Measurements from ENCODE around the gene APOC3. TPM values are rescaled to one million over a fixed set of nuclear protein-coding genes. Genes with fewer than 3 reads are reported as not detected.
A peak's percentile ranks its signal among the peaks of the same experiment; 100 is the strongest.

The APOC3 gene
- total RNA-seq, result not detected

DNA sequence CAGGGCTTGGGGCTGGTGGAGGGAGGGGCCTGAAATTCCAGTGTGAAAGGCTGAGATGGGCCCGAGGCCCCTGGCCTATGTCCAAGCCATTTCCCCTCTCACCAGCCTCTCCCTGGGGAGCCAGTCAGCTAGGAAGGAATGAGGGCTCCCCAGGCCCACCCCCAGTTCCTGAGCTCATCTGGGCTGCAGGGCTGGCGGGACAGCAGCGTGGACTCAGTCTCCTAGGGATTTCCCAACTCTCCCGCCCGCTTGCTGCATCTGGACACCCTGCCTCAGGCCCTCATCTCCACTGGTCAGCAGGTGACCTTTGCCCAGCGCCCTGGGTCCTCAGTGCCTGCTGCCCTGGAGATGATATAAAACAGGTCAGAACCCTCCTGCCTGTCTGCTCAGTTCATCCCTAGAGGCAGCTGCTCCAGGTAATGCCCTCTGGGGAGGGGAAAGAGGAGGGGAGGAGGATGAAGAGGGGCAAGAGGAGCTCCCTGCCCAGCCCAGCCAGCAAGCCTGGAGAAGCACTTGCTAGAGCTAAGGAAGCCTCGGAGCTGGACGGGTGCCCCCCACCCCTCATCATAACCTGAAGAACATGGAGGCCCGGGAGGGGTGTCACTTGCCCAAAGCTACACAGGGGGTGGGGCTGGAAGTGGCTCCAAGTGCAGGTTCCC lies at the start of gene APOC3:
Gene APOC3 (plus strand): TSS at position 383 of the 659 bp plus-strand sequence. CDS start 676 bp downstream, outside the sequence.
- no peaks in the 10 kb centered on the region for H3K4me1 ChIP-seq (ENCODE audit: insufficient read depth, low read length)

GRCh38 chr11:116782728-116783127 lies 47.0 kb upstream of the APOC3 start:
- Histone ChIP-seq H3K9me3 (ENCODE audit: low read depth, low read length) (no peaks in the 10 kb centered on the region), H3K4me1 (ENCODE audit: insufficient read depth, low read length) (peaks cover 13% of the 10 kb centered on the region), H3K4me3 (ENCODE audit: low read length) (no peak overlapping the region), H3K27me3 (ENCODE audit: insufficient read depth, low read length) (no peaks in the 10 kb centered on the region)

More for the DNA sequence above, at the start of gene APOC3:
- H3K4me3 ChIP-seq (ENCODE audit: low read length), result no peak within 1 kb of the TSS
- no peaks in the 10 kb centered on the region for H3K27me3 ChIP-seq (ENCODE audit: insufficient read depth, low read length)
- no peaks in the 10 kb centered on the region for H3K9me3 ChIP-seq (ENCODE audit: low read depth, low read length)

- H3K9me3 ChIP-seq (ENCODE audit: low read depth, low read length), result no peaks in the 10 kb centered on the region
- H3K4me3 ChIP-seq (ENCODE audit: low read length), result no peak overlapping the region
- H3K4me1 ChIP-seq (ENCODE audit: insufficient read depth, low read length), result peaks cover 24% of the 10 kb centered on the region
- H3K27me3 ChIP-seq (ENCODE audit: insufficient read depth, low read length), result no peaks in the 10 kb centered on the region
These were observed 43.4 kb upstream of the APOC3 start for GRCh38 chr11:116786326-116786725.

DNA sequence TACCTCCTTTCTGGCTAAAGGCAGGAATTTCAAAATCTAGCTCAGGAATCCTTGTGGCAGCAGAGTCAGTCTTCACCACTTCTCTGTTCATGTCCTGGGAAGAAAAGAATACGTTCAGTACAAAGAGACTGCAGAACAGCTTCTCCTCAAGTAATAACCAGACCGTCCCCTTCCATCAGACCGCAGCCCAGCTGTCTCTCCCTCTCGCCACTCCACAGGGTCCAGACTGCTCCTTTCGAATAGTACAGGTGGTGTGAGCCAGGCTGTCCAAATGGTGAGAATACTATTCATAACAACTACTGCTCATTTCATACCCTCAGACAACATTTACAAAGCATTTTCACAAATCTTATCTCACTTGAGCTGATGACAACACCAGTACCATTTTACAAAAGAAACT lies 42.7 kb upstream of the APOC3 start:
- H3K4me3 ChIP-seq (ENCODE audit: low read length), result peak overlapping the region; percentile 76
- no peaks in the 10 kb centered on the region for H3K9me3 ChIP-seq (ENCODE audit: low read depth, low read length)
- peaks cover 27% of the 10 kb centered on the region for H3K4me1 ChIP-seq (ENCODE audit: insufficient read depth, low read length)
- no peaks in the 10 kb centered on the region for H3K27me3 ChIP-seq (ENCODE audit: insufficient read depth, low read length)

GRCh38 chr11:116787436-116787785 lies 42.3 kb upstream of the APOC3 start:
- no peaks in the 10 kb centered on the region for H3K9me3 ChIP-seq (ENCODE audit: low read depth, low read length)
- no peaks in the 10 kb centered on the region for H3K27me3 ChIP-seq (ENCODE audit: insufficient read depth, low read length)
- peaks cover 27% of the 10 kb centered on the region for H3K4me1 ChIP-seq (ENCODE audit: insufficient read depth, low read length)
- H3K4me3 ChIP-seq (ENCODE audit: low read length), result peak overlapping the region; percentile 76

GRCh38 chr11:116787786-116788486 lies 41.8 kb upstream of the APOC3 start, which contains the start of gene ZPR1:
Gene ZPR1 (minus strand): TSS chr11:116788023. CDS start chr11:116787990, 33 bp downstream.
- peaks cover 27% of the 10 kb centered on the region for H3K4me1 ChIP-seq (ENCODE audit: insufficient read depth, low read length)
- H3K27me3 ChIP-seq (ENCODE audit: insufficient read depth, low read length), result no peaks in the 10 kb centered on the region
- peak within 1 kb of the TSS; percentile 76 for H3K4me3 ChIP-seq (ENCODE audit: low read length)
- no peaks in the 10 kb centered on the region for H3K9me3 ChIP-seq (ENCODE audit: low read depth, low read length)

DNA sequence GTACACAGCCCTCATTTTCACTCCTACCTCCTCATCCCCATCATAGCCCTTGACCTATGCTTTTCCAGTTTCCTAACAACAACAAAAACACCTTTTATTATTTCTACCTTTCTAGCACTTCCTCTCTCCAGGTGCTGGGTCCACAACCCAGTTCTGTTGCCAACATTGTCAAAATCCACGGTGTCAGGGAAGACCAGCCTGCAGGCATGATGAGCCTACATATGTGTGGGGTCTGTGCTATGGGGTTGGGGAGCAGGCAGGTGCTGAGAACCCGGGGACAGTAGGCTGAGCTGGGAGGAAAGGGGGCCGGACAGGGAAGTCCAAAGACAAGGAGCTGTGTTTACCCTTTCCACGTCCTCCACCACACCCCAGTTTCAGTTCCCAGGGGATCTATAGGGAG lies 41.2 kb upstream of the APOC3 start:
- Histone ChIP-seq H3K27me3 (ENCODE audit: insufficient read depth, low read length) (no peaks in the 10 kb centered on the region), H3K9me3 (ENCODE audit: low read depth, low read length) (no peaks in the 10 kb centered on the region), H3K4me3 (ENCODE audit: low read length) (peak overlapping the region; percentile 76), H3K4me1 (ENCODE audit: insufficient read depth, low read length) (peaks cover 27% of the 10 kb centered on the region)

DNA sequence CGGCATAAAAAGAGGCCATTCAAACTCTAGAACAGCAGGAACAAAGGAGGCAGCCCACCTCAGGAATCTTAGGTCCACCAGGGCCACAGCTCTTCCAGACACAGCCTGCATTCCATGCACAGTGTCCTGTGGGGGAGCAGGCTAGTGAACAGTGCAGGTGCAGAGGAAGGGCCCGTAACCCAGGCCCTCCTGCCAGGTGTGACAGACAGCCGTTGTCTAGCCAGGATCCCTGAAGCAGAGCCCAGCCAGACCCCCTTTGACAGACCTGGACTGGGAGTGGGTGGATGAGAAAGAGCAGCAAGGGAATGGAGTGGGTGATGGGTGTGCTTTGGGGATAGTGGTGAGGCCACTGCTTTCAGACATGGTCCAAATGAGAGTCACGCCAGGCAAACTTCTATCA lies 40.7 kb upstream of the APOC3 start:
- no peak overlapping the region for H3K4me3 ChIP-seq (ENCODE audit: low read length)
- H3K9me3 ChIP-seq (ENCODE audit: low read depth, low read length), result no peaks in the 10 kb centered on the region
- peaks cover 27% of the 10 kb centered on the region for H3K4me1 ChIP-seq (ENCODE audit: insufficient read depth, low read length)
- no peaks in the 10 kb centered on the region for H3K27me3 ChIP-seq (ENCODE audit: insufficient read depth, low read length)

- Histone ChIP-seq H3K27me3 (ENCODE audit: insufficient read depth, low read length) (no peaks in the 10 kb centered on the region), H3K9me3 (ENCODE audit: low read depth, low read length) (no peaks in the 10 kb centered on the region), H3K4me1 (ENCODE audit: insufficient read depth, low read length) (peaks cover 27% of the 10 kb centered on the region), H3K4me3 (ENCODE audit: low read length) (no peak overlapping the region)
These were observed 39.3 kb upstream of the APOC3 start for GRCh38 chr11:116790167-116791001.

GRCh38 chr11:116791002-116791812 lies 38.5 kb upstream of the APOC3 start:
- no peaks in the 10 kb centered on the region for H3K27me3 ChIP-seq (ENCODE audit: insufficient read depth, low read length)
- H3K4me3 ChIP-seq (ENCODE audit: low read length), result no peak overlapping the region
- H3K9me3 ChIP-seq (ENCODE audit: low read depth, low read length), result no peaks in the 10 kb centered on the region
- H3K4me1 ChIP-seq (ENCODE audit: insufficient read depth, low read length), result peaks cover 27% of the 10 kb centered on the region

GRCh38 chr11:116791813-116792143 lies 37.9 kb upstream of the APOC3 start, which contains the start of gene APOA5:
Gene APOA5 (minus strand): TSS chr11:116791879. CDS start chr11:116791860, 19 bp downstream.
- no peak within 1 kb of the TSS for H3K4me3 ChIP-seq (ENCODE audit: low read length)
- H3K27me3 ChIP-seq (ENCODE audit: insufficient read depth, low read length), result no peaks in the 10 kb centered on the region
- no peaks in the 10 kb centered on the region for H3K9me3 ChIP-seq (ENCODE audit: low read depth, low read length)
- peaks cover 21% of the 10 kb centered on the region for H3K4me1 ChIP-seq (ENCODE audit: insufficient read depth, low read length)

DNA sequence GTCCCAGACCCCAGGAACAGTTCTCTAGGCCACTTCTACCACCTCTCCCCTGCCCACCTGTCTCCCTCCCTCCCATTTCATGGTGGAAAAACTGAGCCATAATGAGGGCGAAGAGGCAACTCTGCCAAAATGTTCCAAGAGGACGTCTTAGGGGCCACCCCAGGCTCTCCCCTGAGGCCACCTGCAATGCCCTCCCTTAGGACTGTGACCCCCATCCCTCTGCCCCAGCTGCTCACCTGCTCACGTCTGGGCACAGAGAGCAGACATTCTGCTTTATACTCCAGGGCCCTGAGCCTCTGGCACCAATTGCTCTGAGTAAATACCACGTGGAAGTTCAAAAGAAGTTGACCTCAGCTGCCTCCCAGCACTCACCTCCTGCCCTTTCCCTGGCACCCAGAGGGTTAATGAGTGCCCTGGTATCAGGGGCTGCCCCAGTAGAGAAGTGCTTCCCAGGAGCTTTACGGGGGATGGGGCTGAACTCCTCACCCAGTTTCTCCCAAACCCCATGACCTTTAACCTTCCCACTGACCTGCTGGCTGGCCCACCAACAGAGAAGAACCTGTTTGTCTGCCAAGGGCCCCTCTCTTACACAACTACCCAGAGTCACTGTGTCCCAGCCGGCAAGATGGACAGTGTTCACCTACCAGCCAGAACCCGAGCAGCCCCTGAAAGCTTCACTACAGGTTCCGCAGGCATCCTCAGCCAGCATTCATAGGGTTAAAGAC lies 37.4 kb upstream of the APOC3 start:
- Histone ChIP-seq H3K9me3 (ENCODE audit: low read depth, low read length) (no peaks in the 10 kb centered on the region), H3K4me1 (ENCODE audit: insufficient read depth, low read length) (peaks cover 16% of the 10 kb centered on the region), H3K4me3 (ENCODE audit: low read length) (no peak overlapping the region), H3K27me3 (ENCODE audit: insufficient read depth, low read length) (no peaks in the 10 kb centered on the region)

- Histone ChIP-seq H3K4me3 (ENCODE audit: low read length) (no peak overlapping the region), H3K27me3 (ENCODE audit: insufficient read depth, low read length) (no peaks in the 10 kb centered on the region), H3K9me3 (ENCODE audit: low read depth, low read length) (no peaks in the 10 kb centered on the region), H3K4me1 (ENCODE audit: insufficient read depth, low read length) (peaks cover 13% of the 10 kb centered on the region)
These were observed 36.6 kb upstream of the APOC3 start for GRCh38 chr11:116792869-116793771.
